ENCODE data around the gene SBF2. TPM values are rescaled to one million over a fixed set of nuclear protein-coding genes. Genes with fewer than 3 reads are reported as not detected.

Gene SBF2
- total RNA-seq = 20.4 and 48.7 TPM in 2 replicates

DNA sequence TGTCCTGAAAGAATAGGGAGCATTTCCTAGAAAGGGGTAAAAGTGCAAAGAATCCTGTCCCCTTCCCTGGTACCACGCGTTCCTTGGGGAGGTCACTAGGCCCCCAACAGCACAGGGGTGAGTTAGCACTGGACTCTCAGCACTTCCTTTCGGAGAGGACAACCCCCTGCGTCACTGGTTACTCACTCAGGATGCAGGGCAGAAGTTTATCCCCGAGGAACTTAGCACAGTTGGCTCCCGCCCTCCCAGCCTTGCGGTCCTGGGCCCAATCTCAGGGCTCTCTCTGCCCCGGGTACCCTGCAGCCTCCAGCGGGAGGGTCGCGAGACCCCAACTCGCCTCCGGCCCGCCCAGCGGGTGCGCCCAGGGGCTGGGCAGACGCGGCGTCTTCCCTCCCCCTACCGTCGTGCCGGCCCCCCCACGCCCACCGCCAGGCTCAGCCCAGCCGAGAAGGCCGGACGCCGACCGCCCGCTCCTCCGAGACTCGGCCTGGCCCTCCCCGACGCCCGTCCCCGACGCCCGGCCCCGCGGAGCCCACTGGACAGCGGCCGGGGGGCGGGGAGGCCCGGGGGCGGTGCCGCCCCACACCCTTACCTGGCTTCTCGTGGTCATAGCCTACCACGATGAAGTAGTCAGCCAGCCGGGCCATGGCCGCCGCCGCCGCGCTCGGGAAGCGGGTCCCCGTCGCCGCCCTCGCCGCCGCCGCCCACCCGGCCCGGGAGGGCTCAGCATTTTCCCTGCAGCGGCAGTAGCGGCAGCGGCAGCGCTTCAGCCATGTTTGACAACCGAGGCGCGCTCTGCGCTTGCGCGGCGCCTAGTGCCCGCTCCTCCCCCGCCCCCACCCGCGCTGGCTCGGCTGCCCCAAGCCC is at the start of gene SBF2:
TSS of gene SBF2 (minus strand) at position 797 of the 867 bp plus-strand sequence. CDS start at position 647, 150 bp downstream.

DNA sequence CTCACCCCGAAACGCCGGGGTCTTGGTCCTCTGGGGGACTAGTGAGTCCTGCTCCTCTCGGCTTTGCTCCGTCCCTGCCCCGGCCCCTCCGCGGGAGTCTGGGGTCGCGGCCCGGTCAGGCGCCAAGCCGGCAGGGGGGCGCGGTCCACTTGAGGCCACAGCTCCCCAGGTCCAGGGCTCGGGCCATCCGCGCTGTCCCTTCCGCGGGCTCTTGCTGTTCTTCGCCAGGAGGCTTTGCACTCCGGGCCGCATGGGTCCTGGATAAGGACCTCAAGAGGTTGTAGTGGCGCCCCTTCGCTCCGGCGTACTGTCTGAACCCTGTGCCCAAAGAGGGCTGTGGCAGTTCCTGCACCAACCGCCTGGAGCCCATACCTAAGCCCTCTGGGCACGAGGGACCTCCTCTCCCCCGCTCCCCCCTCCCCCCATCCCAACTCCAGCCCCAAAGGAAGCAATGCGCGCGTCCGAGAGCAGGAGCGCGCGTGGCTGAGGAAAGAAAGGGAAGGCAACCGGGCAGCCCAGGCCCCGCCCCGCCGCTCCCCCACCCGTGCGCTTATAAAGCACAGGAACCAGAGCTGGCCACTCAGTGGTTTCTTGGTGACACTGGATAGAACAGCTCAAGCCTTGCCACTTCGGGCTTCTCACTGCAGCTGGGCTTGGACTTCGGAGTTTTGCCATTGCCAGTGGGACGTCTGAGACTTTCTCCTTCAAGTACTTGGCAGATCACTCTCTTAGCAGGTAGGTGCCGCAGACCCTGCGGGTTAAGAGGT is 10.7 kb upstream of the SBF2 start, which contains the start of gene ADM:
TSS of gene ADM (plus strand) at position 579 of the 767 bp plus-strand sequence. CDS start 628 bp downstream, outside the sequence.

Other genes with a start within 250 kb of the SBF2 start
- 210 and 381 TPM in 2 replicates for gene ADM, start 10.9 kb upstream of the SBF2 start, total RNA-seq
- gene AMPD3, start 161.0 kb upstream of the SBF2 start, total RNA-seq = 1.1 and 3.1 TPM in 2 replicates
- 25.1 and 38.0 TPM in 2 replicates for gene RNF141, start 247.0 kb upstream of the SBF2 start, total RNA-seq

Measured in bladder microvascular endothelial cell (primary cell).